PC-3 (cell line): ENCODE data around the gene SLC16A12.

Source experiments
- EZH2 ChIP-seq: fragments of 300-600 bp; sonication (generic); IDR thresholded peaks from one replicate; pipeline ENCODE4 v1.6.1; 2017; ENCODE audit warnings: antibody characterized with exemption, mild to moderate bottlenecking, low read length; ENCODE audit not compliant: unreplicated experiment
- TF ChIP-seq, protein P1 (sequence below): fragments of 300-600 bp; sonication (generic); conservative IDR thresholded peaks from 2 replicates; pipeline ENCODE4 v1.5.1; 2017; ENCODE audit warnings: antibody characterized with exemption, low read depth, mild to moderate bottlenecking, low read length

DNA sequence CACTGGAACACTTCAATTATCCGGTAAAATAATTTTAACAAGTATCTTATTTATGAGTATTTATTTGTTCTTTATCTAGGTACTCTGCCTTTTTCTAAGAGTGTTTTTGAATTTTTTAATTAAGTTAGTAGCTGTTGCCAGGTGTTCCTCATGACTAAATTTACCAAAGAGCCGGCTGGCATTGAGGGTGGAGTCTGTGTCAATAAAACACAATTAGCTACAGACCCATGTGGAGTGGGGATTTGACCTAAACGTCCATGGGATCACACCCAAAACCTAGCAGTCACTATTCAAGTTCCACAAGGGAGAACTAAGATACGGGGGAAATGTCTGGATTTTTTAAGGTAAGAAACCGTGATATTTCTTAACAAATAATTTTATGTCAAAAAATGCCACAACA, 9.8 kb downstream of the SLC16A12 start:
- TF ChIP-seq, protein P1, sequence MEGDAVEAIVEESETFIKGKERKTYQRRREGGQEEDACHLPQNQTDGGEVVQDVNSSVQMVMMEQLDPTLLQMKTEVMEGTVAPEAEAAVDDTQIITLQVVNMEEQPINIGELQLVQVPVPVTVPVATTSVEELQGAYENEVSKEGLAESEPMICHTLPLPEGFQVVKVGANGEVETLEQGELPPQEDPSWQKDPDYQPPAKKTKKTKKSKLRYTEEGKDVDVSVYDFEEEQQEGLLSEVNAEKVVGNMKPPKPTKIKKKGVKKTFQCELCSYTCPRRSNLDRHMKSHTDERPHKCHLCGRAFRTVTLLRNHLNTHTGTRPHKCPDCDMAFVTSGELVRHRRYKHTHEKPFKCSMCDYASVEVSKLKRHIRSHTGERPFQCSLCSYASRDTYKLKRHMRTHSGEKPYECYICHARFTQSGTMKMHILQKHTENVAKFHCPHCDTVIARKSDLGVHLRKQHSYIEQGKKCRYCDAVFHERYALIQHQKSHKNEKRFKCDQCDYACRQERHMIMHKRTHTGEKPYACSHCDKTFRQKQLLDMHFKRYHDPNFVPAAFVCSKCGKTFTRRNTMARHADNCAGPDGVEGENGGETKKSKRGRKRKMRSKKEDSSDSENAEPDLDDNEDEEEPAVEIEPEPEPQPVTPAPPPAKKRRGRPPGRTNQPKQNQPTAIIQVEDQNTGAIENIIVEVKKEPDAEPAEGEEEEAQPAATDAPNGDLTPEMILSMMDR: no peak
- TF ChIP-seq EZH2: no peak
